NCI-H82 treated with DMSO at 0.1 percent for 48 hours (cell line): ENCODE results near the gene GAGE13.
A peak's percentile ranks its signal among the peaks of the same experiment; 100 is the strongest.
"Not testable (repeated sequence)": the region's sequence is repeated elsewhere in the genome, so short reads cannot be mapped to it uniquely, and the experiment has no call there.

Experiments
- DNase-seq: peaks from one replicate; lab custom pipeline; 2025; ENCODE audit not compliant: unreplicated experiment; lab: John Stamatoyannopoulos, UW

The GAGE13 gene, protein sequence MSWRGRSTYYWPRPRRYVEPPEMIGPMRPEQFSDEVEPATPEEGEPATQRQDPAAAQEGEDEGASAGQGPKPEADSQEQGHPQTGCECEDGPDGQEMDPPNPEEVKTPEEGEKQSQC

GRCh38 chrX:49331282-49331681, at the start of gene GAGE13:
Gene GAGE13 (plus strand): TSS chrX:49331582. CDS start chrX:49332738, 1,156 bp downstream.
- not testable (repeated sequence) for DNase-seq

DNA sequence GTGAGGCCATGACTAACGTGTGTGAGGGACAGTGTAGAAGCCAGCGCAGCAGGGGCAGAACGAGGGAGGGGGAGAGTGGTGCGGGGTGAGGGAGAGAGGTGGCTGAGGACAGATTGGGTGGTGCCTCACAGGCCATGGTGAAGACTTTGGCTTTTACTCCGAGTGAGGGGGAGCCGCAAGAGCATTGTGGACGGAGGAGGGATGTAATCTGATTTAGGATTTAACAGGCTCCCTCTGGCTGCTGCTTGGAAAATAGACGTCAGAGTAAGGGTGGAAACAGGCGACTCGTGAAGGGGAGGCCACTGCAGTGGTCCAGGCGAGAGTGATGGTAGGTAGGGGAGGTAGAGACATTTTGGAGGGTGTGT, 48.8 kb upstream of the GAGE13 start:
- DNase-seq, result peak; percentile 82

DNA sequence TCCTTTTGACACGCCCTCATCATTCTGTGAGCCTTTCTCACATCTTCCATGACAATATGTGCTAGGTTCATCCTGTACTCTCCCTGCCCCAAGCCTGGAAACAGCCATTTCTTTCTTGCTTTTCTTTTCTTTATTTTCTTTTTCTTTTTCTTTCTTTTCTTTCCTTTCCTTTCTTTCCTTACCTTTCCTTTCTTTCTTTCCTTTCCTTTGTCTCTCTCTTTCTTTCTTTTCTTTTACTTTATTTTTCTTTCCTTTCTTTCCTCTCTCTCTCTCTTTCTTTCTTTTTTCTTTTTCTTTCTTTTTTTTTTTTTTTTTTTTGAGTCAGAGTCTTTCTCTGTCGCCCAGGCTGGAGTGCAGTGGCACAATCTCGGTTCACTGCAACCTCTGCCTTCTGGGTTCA, 47.2 kb upstream of the GAGE13 start:
- DNase-seq, result no peak

DNA sequence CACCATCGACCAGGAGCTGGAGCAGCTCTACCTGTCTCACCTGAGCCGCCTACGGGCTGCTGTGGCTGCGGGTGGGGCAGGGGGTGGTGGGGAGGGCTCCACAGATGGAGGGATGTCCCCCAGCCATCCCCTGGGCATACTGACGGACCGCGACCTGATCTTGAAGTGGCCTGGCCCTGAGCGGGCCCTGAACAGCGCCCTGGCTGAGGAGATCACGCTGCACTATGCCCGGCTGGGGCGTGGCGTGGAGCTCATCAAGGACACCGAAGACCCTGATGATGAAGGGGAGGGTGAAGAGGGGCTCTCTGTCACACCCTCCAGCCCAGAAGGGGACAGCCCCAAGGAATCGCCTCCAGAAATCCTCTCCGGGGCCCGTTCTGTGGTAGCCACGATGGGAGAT, 45.2 kb upstream of the GAGE13 start:
- no peak for DNase-seq

DNA sequence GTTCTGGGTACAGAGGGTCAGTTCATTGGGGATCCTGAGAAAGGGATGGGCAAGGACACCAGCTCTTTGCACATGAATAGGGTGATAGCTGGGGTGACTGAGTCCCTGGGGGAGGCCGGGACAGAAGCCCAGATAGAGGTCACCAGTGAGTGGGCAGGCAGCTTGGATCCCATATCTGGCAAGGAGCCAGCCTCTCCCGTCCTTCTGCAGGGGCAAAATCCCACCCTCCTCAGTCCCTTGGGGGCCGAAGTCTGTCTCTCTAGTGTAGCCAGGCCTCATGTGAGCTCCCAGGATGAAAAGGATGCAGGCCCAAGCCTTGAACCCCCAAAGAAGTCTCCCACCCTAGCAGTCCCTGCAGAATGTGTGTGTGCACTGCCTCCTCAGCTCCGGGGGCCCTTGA, 44.8 kb upstream of the GAGE13 start:
- DNase-seq, result no peak

DNA sequence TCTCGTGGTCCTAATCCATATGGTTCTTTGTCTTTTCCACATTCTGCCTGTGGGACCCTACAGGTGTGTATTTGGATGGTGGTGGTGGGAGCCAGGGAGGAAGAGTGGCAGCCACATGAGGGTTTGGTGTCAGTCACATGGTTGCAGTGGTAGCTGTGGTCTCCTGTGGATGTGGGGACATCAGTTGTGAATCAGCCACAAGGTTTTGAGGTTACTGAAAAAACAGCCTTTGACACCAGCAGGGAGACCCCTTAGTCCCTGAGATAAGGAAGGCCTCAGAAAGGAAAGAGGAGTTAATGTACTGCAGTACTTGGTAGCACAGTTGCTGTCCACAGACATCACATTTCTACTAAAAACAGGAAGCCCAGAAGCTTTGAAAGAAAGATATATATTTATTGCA, 43.7 kb upstream of the GAGE13 start:
- no peak for DNase-seq

GRCh38 chrX:49290215-49290614, 41.2 kb upstream of the GAGE13 start:
- DNase-seq, result no peak

GRCh38 chrX:49291615-49292337, 39.6 kb upstream of the GAGE13 start:
- peak; percentile 26 for DNase-seq

- no peak for DNase-seq
These were observed 38.7 kb upstream of the GAGE13 start for GRCh38 chrX:49292400-49293362.

- not testable (repeated sequence) for DNase-seq
These were observed 32.1 kb upstream of the GAGE13 start for GRCh38 chrX:49299293-49299692.

DNA sequence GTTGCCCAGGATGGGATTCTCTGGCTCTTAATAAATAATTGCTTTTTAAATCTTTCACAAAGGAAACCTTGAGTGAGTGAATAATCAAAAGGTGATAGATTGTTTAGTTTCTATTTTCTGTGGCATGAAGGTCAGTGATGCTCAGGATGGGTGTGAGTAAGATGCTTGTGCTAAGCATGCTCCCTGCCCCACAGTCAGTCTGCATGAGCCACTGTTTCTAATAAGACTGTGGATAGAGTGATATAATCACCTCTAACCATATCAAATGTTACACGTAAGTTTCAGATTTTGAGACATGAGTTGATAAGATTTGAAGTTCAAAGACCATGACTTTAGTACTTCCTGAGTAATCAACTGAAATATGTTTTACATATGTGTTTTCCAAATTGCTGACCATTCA, 30.7 kb upstream of the GAGE13 start:
- DNase-seq, result no peak

- no peak for DNase-seq
These were observed 28.0 kb upstream of the GAGE13 start, which contains the start of gene GAGE10 for GRCh38 chrX:49303346-49303745. Gene GAGE10 (plus strand): TSS chrX:49303646. CDS start chrX:49304860, 1,214 bp downstream.

- not testable (repeated sequence) for DNase-seq
These were observed 23.6 kb upstream of the GAGE13 start for GRCh38 chrX:49307775-49308174.

- no peak for DNase-seq
These were observed 22.6 kb upstream of the GAGE13 start for GRCh38 chrX:49308604-49309269.

- no peak for DNase-seq
These were observed 21.9 kb upstream of the GAGE13 start for GRCh38 chrX:49309401-49309981.

GRCh38 chrX:49310371-49310770, 21.0 kb upstream of the GAGE13 start:
- no peak for DNase-seq

DNA sequence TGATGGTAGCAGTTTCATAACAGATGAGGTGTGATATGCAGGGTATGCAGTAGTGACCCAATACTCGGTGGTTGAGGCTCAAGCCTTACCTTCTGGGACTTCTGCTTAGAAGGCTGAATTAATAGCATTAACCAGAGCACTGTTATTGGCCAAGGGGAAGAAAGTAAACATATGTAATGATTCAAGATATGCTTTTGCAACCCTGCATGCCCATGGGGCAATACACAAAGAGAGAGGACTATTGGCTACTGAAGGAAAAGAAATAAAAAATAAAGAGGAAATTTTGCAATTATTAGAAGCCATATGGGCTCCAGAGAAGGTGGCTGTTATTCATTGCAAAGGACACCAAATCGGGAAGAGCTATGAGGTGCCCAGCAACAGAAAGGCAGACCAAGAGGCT, 19.2 kb upstream of the GAGE13 start:
- no peak for DNase-seq

- DNase-seq, result no peak
These were observed 15.3 kb upstream of the GAGE13 start for GRCh38 chrX:49316085-49316484.

GRCh38 chrX:49321737-49322136, 9.6 kb upstream of the GAGE13 start, which contains the start of gene GAGE12J:
Gene GAGE12J (plus strand): TSS chrX:49322037. CDS start chrX:49323194, 1,157 bp downstream.
- DNase-seq, result not testable (repeated sequence)

- DNase-seq, result not testable (repeated sequence)
These were observed 9.1 kb upstream of the GAGE13 start for GRCh38 chrX:49322266-49322665.

GRCh38 chrX:49323735-49324134, 7.6 kb upstream of the GAGE13 start:
- not testable (repeated sequence) for DNase-seq
